ENCODE measurements around the gene WASHC3.
"Not testable (repeated sequence)": the region's sequence is repeated elsewhere in the genome, so short reads cannot be mapped to it uniquely, and the experiment has no call there.

Gene WASHC3, protein sequence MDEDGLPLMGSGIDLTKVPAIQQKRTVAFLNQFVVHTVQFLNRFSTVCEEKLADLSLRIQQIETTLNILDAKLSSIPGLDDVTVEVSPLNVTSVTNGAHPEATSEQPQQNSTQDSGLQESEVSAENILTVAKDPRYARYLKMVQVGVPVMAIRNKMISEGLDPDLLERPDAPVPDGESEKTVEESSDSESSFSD

GRCh38 chr12:102061560-102062418 lies at the start of gene WASHC3:
Gene WASHC3, minus strand, starts transcription at chr12:102061991. Its CDS starts 29 bp downstream, at chr12:102061962.
- DNase-seq = peak; percentile 79

GRCh38 chr12:102110782-102111181 lies 49.0 kb upstream of the WASHC3 start:
- no peak for DNase-seq

GRCh38 chr12:102107970-102108369 lies 46.2 kb upstream of the WASHC3 start:
- DNase-seq = no peak

DNA sequence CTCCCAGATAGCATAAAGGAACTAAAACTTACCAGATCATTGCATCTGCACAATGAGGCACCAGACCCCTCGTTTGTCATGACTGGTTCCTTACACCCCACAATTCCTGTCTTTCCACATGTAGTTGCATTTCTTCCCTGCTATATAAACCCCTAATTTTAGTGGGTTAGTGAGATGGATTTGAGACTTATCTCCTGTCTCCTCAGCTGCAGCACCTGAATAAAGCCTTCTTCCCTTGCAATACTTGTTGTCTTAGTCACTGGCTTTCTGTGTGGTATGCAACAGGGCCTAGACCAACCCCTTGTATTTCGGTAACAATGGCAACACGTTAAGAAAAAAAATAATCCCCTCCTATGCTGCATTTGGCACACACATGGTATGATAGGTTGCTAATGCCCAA lies 45.1 kb upstream of the WASHC3 start:
- DNase-seq = no peak

GRCh38 chr12:102096855-102097254 lies 35.1 kb upstream of the WASHC3 start:
- no peak for DNase-seq

GRCh38 chr12:102095677-102096263 lies 34.0 kb upstream of the WASHC3 start:
- no peak for DNase-seq

- DNase-seq = no peak
Observed at GRCh38 chr12:102093319-102093718, 31.5 kb upstream of the WASHC3 start.

DNA sequence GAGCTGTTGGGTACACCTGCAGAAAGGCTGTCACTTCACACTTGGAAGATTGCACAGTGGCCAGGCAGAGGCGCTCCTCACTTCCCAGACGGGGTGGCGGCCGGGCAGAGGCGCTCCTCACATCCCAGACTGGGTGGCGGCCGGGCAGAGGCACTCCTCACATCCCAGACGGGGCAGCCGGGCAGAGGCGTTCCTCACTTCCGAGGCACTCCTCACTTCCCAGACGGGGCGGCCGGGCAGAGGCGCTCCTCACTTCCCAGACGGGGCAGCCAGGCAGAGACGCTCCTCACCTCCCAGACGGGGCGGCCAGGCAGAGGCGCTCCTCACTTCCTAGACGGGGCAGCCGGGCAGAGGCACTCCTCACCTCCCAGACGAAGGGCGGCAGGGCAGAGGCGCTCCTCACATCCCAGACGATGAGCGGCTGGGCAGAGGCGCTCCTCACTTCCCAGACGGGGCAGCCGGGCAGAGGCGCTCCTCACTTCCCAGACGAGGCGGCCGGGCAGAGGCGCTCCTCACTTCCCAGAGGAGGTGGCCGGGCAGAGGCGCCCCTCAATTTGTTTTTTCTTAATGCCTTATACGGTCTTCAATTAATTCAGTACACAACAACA lies 27.5 kb upstream of the WASHC3 start:
- not testable (repeated sequence) for DNase-seq

- no peak for DNase-seq
Observed at GRCh38 chr12:102080842-102081241, 19.1 kb upstream of the WASHC3 start.

GRCh38 chr12:102072092-102072491 lies 10.3 kb upstream of the WASHC3 start:
- not testable (repeated sequence) for DNase-seq

GRCh38 chr12:102069707-102070106 lies 7.9 kb upstream of the WASHC3 start:
- DNase-seq = no peak

DNA sequence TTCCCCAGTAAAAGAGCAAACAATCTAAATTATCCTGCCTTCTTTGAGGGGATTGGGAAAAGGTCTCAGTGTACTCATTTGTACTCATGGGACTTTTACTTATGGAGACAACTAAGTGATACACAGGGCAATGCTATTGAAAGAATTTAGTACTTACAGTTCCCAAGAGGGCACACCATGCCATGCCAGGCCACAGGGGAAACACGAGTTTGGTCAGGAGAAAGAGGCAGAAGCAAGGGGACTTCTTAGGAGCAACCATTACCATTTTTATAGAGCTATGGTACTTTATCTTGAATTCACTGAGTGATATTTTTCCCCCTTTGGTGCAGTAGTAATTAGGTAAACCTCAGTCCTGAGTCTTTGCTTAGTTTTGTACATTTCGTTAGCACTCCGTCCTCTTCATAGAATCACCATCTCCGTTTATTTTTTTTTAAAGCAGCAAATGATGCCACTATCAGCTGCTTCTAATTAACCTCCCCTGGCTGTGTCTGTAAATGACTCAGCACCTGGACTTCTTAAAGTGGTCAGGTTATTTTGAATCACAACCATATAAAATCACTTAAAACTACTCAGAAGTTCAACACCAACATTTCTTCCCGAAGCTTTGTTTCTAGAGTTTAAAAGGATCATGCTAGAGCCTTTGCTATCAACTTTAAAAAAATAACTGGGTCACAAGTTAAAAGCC lies 5.9 kb upstream of the WASHC3 start:
- no peak for DNase-seq

GRCh38 chr12:102064476-102064875 lies 2.7 kb upstream of the WASHC3 start:
- no peak for DNase-seq

DNA sequence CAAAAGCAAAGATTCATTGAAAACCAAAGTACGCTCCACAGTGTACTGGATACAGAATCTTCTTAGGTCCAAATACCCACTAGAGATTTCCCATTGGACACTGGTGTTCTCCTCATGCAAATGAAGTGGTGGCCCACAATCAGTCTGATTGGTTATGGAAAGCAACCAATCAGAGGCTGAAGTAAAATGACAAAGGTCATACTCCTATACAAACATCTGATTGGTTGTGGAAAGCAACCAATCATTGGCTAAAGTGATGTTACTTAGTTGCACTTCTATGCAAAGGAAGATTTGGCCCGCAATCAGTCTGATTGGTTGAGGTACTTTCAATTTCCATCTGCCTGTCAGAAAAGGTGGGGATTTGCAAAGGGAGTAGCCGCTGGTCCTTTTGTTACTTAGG lies 1.3 kb upstream of the WASHC3 start:
- peak; percentile 73 for DNase-seq

DNA sequence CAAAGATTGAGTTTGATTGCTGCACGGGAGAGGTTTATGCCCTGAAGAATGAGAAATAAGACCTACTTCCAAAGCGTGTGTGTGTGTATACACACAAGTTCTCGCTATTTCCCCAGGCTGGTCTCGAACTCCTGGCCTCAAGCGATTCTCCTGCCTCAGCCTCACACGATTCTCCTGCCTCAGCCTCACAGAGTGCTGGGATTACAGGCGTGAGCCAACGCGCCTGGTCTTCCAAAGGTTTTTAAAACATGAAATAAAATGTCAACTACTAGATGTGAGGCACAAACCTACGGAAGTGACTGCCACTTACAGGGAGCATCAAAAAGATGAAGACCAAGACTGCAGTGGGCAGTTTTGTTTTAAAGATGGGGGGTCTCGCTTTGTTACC lies 622 bp upstream of the WASHC3 start:
- DNase-seq = no peak

GRCh38 chr12:102061096-102061559 lies 663 bp downstream of the WASHC3 start:
- DNase-seq = no peak

DNA sequence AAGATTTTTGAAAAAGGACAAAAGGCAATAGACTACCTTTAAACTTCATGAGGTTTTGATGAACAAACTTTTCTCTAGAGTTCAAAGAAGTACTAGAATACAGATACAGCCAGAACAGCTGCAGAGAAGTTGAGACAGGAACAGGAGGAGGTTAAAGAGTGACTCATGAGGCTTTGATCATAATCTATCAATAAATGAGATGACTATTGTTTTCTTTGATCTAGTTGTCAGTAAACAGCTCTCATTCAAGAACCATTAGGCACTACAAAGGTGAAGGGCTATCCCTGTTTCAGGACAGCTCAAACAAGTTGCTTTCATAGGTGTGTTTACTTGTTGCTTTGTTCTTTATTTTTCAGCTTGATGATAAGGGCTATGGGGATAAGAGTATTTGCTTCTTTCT lies 2.4 kb downstream of the WASHC3 start:
- DNase-seq = no peak

GRCh38 chr12:102054345-102054744 lies 7.4 kb downstream of the WASHC3 start:
- no peak for DNase-seq

DNA sequence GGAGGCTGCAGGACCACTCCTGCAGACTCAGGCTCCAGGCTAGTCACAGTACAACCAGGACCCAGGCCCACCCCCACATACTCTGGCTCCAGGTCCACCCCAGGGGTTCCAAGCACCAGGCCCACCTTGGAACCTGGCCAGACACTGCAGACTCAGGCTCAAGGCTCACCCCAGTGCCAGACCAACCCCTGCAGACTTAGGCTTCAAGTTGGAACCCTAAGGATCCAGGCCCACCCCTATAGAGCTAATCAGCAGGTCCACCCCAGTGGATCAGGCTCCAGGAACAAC lies 8.8 kb downstream of the WASHC3 start:
- DNase-seq = no peak

DNA sequence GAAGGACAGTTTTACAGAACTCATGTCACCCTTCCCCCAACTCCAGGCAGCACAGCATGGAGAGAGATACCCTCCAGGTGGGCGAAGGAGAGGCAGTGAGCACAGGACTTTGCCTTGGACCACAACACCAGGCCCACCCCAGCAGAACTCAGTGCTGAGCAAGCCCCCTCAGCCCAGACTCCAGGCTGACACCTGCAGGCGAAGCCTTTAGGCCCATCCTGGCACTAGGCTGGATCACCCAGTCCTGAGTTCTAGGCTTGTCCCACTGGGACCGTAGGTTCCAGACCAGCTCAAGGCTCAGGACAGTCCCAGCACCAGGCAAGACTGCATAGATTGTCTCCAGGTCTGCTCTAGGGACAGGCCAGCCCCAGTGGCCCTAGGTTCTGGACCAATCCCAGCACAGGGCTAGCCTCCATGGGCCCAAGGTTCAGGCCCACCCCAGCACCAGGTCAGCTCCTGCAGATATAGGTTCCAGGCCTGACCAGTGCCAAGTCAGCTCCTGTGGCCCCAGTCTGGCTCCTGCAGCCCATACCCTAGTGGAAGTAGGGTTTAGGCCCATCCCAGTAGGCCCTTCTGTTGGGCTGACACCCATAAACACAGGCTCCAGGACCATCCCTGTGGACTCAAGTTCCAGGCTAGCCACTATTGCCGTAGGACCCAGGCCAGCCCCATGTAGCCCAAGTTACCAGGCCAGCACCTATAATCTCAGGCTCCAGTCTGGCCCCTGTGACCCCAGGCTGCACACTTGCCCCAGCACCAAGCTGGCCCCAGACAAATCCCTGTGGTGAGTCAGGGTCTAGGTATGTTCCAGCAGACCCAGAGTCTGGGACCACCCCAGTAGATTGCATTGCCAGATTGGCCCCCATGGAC lies 9.4 kb downstream of the WASHC3 start:
- DNase-seq = no peak

DNA sequence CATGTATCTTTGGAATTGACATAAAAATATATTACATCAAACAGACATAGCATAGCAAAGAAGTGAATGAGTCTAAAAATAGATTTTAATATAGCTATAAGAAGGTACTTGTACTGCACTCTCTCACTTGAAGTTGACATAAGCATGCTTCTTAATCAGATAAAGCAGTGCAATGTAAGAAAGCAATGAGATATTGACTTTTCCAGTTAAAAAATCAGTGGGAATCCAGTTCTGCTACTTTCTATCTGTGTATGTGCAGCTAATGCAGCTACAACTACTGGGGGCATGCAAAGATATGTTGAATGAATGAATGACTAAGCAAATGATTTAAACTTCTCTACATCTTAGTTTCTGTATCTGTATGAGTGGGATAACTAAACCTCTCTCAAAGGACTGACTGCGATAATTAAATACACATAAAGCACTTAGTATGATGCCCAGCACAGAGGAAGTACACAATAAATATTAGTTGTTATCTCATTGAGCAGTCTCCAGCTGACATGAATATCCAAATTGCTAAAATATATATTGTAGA lies 10.3 kb downstream of the WASHC3 start:
- DNase-seq = no peak

Data from NCI-H1048 (cell line).